Coronary artery (tissue), 2 donors: Measurements from ENCODE around the gene EXOC6B.
A peak's percentile ranks its signal among the peaks of the same experiment; 100 is the strongest.

ENCODE experiments used
- DNase-seq: peaks from one replicate; pipeline ENCODE4 v3.0.0-alpha.2; 2017; ENCODE audit warnings: low spot score
- H3K27ac ChIP-seq, 2 donors: fragments of 200-600 bp; sonication (generic); one replicate each; pipeline ENCODE4 v1.5.1; 2016 to 2019
- H3K4me3 ChIP-seq: fragments of 200-600 bp; sonication (generic); 2 replicates; pipeline ENCODE4 v1.5.1; 2016; ENCODE audit warnings: mild to moderate bottlenecking, moderate library complexity
- CTCF ChIP-seq: fragments of 200-600 bp; sonication (generic); IDR thresholded peaks from one replicate; pipeline ENCODE4 v1.5.1; 2019; ENCODE audit warnings: antibody characterized with exemption

Gene EXOC6B

GRCh38 chr2:72825257-72826155 is at the start of gene EXOC6B:
Gene EXOC6B, minus strand, starts transcription at chr2:72826033.
- H3K27ac ChIP-seq: peak within 1 kb of the TSS; percentile 89 to 90

DNA sequence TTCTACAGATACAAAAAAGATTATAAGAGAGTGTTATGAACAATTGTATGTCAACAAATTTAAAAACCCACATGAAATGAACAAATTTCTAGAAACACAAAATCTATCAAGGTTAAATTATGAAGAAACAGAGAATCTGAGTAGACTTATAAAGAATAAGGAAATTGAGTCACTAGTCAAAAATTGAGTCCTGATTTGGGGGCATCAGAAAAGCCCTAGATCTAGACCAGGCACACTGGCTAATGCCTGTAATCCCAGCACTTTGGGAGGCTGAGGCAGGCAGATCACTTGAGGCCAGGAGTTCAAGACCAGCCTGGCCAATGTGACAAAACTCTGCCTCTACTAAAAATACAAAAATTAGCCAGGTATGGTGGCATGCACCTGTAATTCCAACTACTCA is 46.0 kb upstream of the EXOC6B start:
- DNase-seq: no peak
- TF ChIP-seq CTCF: no peak
- Histone ChIP-seq H3K27ac (no peak overlapping the region), H3K4me3 (no peak overlapping the region)

More at GRCh38 chr2:72825257-72826155, at the start of gene EXOC6B:
- H3K4me3 ChIP-seq: peak within 1 kb of the TSS; percentile 93
- DNase-seq: peak; percentile 92
- no peak for TF ChIP-seq CTCF

DNA sequence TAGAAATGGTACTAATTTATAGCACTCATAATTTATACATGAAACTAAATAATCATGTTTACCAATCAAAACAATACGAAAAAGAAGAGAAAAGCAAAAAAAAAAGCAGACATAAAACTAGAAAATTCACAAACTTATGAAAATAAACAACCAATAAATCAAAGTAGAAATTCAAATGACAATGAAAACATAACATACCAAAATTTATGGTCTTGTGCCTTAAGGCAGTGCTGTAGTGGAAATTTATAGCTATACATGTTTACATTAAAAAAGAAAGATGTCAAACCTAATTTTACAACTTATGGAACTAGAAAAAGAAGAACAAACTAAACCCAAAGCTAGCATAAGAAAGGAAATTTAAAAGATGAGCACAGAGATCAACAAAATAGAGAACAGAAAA is 45.2 kb upstream of the EXOC6B start:
- DNase-seq: no peak
- Histone ChIP-seq H3K4me3 (no peak overlapping the region), H3K27ac (no peak overlapping the region)
- TF ChIP-seq CTCF: no peak

- no peak for TF ChIP-seq CTCF
- H3K27ac ChIP-seq: no peak overlapping the region
- no peak overlapping the region for H3K4me3 ChIP-seq
- DNase-seq: no peak
Observed at GRCh38 chr2:72864500-72864899, 38.7 kb upstream of the EXOC6B start.

DNA sequence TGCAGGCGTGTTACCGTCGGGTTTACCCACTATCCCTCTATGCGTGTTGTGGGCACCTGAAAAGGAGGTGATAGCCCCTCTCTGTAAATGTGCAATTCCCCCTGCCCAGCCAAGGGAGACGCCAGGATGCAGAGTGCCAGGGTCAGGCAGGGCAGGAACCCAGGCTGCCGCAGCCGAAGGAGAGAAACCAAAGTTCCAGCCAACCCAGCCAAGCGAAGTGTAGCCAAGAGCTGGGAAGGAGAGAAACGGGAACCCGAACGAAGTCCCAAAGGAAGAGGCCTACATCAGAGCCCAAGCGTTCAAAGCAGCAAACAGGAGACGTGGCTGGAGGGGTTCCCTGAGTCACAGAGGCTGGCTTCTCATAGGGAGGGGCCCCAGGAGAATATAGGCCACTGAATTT is 37.2 kb upstream of the EXOC6B start:
- no peak for DNase-seq
- TF ChIP-seq CTCF: no peak
- Histone ChIP-seq H3K27ac (no peak overlapping the region), H3K4me3 (no peak overlapping the region)

DNA sequence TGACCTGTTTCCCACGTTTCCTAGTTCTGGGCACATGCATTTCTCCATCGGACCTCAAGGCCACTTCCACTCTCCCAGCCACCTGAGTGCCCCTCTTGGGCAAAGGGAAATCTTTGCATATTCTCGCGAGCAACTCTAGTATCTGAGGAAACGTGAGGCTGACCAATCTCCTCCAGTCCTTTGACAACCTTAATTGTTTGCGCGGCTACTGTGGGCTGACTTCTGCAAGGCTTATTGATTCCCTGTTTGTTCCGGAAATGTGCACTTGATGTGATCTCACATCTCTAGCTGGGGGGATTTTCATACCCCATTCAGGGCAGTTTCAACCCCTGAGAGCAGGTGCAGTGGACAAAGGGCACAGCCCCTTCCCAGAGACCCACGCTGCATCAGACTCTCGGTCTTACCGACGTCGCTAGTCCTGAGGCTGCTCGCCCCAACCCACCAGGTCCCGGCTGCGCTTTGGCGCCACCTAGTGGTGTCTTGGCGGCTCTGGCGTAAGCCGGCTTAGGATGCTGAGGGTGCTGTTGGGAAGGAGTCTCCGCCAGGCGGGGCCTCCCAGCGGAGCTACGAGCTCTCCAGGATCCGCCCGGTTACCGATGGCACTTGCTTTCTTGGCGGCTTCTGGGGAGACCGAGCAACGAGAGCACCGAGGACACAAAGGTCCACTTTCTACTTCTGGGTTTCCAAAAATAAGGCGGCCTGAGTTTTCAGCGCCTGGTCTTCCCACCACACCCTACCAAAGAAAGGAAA is 36.6 kb upstream of the EXOC6B start:
- TF ChIP-seq CTCF: peak; percentile 97
- peak overlapping the region; percentile 58 for H3K4me3 ChIP-seq
- peak; percentile 88 for DNase-seq
- no peak overlapping the region for H3K27ac ChIP-seq
